HEK293 (cell line): ENCODE data around the gene GPAM.

ENCODE experiments used
- CTCF ChIA-PET: fragments of 350-600 bp; formaldehyde crosslinking; extraction: SDS; loops from one replicate; lab custom pipeline; 2021; ENCODE audit warnings: antibody characterized with exemption; lab: Yijun Ruan, JAX
- POLR2A ChIA-PET: fragments of 300-600 bp; formaldehyde crosslinking; extraction: SDS; loops from one replicate; lab custom pipeline; 2020; ENCODE audit warnings: antibody characterized with exemption, inconsistent platforms; lab: Yijun Ruan, JAX
- H3K27ac ChIP-seq: fragments of 200-500 bp; sonication (Bioruptor generic); 2 replicates; pipeline ENCODE4 v1.5.1; 2014; ENCODE audit warnings: low read depth, low read length, control low read depth, inconsistent platforms; ENCODE audit errors: extremely low read depth
- H3K36me3 ChIP-seq, 2 experiments: fragments of 200-500 bp in 1 of 2; sonication (Bioruptor generic) in 1 of 2; 1 replicate in 1 of 2; 2 replicates in 1 of 2; pipeline ENCODE4 v1.5.1; 2014 to 2017; ENCODE audit warnings: inconsistent platforms in 2 of 2, low read length in 2 of 2; ENCODE audit not compliant: control insufficient read depth in 2 of 2, insufficient read depth in 1 of 2
- H3K4me1 ChIP-seq: fragments of 200-500 bp; sonication (Bioruptor generic); 2 replicates; pipeline ENCODE4 v1.5.1; 2014; ENCODE audit warnings: mild to moderate bottlenecking, low read length, inconsistent platforms; ENCODE audit not compliant: control insufficient read depth, insufficient read depth
- H3K4me3 ChIP-seq: 2 replicates; pipeline ENCODE4 v1.5.1; 2011; ENCODE audit warnings: low read depth, mild to moderate bottlenecking, control low read depth, low read length, moderate library complexity
- H3K9me3 ChIP-seq: fragments of 200-500 bp; sonication (Bioruptor generic); 2 replicates; pipeline ENCODE4 v1.5.1; 2014; ENCODE audit warnings: low read depth, low read length, inconsistent platforms; ENCODE audit not compliant: control insufficient read depth, insufficient read depth
- GLIS2 ChIP-seq: fragments of 450-650 bp; formaldehyde crosslinking; IDR thresholded peaks from 2 replicates; pipeline ENCODE4 v1.5.1; 2016; ENCODE audit warnings: missing biosample characterization, missing genetic modification characterization
- INSM2 ChIP-seq: fragments of 450-650 bp; formaldehyde crosslinking; IDR thresholded peaks from 2 replicates; pipeline ENCODE4 v1.5.1; 2016; ENCODE audit warnings: missing biosample characterization, missing genetic modification characterization
- KLF17 ChIP-seq: fragments of 450-650 bp; formaldehyde crosslinking; IDR thresholded peaks from 2 replicates; pipeline ENCODE4 v1.5.1; 2016; ENCODE audit warnings: missing biosample characterization, missing genetic modification characterization
- REPIN1 ChIP-seq: fragments of 450-650 bp; formaldehyde crosslinking; IDR thresholded peaks from 2 replicates; pipeline ENCODE4 v1.5.1; 2017; ENCODE audit warnings: missing biosample characterization, missing genetic modification characterization, low read depth
- ZBTB6 ChIP-seq: fragments of 450-650 bp; formaldehyde crosslinking; IDR thresholded peaks from 2 replicates; pipeline ENCODE4 v1.5.1; 2017; ENCODE audit warnings: missing biosample characterization, missing genetic modification characterization
- ZFP3 ChIP-seq: fragments of 450-650 bp; formaldehyde crosslinking; IDR thresholded peaks from 2 replicates; pipeline ENCODE4 v1.5.1; 2016; ENCODE audit warnings: low read depth, missing biosample characterization, missing genetic modification characterization
- ZNF221 ChIP-seq: fragments of 450-650 bp; formaldehyde crosslinking; IDR thresholded peaks from 2 replicates; pipeline ENCODE4 v1.5.1; 2017; ENCODE audit warnings: missing biosample characterization, missing genetic modification characterization, borderline replicate concordance
- ZNF23 ChIP-seq: fragments of 450-650 bp; formaldehyde crosslinking; IDR thresholded peaks from 2 replicates; pipeline ENCODE4 v1.5.1; 2016; ENCODE audit warnings: missing biosample characterization, missing genetic modification characterization, borderline replicate concordance
- ZNF398 ChIP-seq: fragments of 450-650 bp; formaldehyde crosslinking; IDR thresholded peaks from 2 replicates; pipeline ENCODE4 v1.5.1; 2017; ENCODE audit warnings: missing biosample characterization, missing genetic modification characterization
- ZNF488 ChIP-seq: fragments of 450-650 bp; formaldehyde crosslinking; IDR thresholded peaks from 2 replicates; pipeline ENCODE4 v1.5.1; 2016; ENCODE audit warnings: missing biosample characterization, missing genetic modification characterization
- ZNF518A ChIP-seq: fragments of 450-650 bp; formaldehyde crosslinking; conservative IDR thresholded peaks from 2 replicates; pipeline ENCODE4 v1.5.1; 2016; ENCODE audit warnings: low read depth, missing biosample characterization, missing genetic modification characterization
- ZNF624 ChIP-seq: fragments of 450-650 bp; formaldehyde crosslinking; IDR thresholded peaks from 2 replicates; pipeline ENCODE4 v1.5.1; 2017; ENCODE audit warnings: missing biosample characterization, missing genetic modification characterization
- ZNF658 ChIP-seq: fragments of 450-650 bp; formaldehyde crosslinking; IDR thresholded peaks from 2 replicates; pipeline ENCODE4; 2016; ENCODE audit warnings: missing biosample characterization, missing genetic modification characterization
- ZNF677 ChIP-seq: fragments of 450-650 bp; IDR thresholded peaks from 2 replicates; pipeline ENCODE4 v1.5.0; 2018; ENCODE audit warnings: missing biosample characterization, mild to moderate bottlenecking, missing genetic modification characterization, moderate library complexity
- ZNF692 ChIP-seq: fragments of 450-650 bp; formaldehyde crosslinking; IDR thresholded peaks from 2 replicates; pipeline ENCODE4 v1.5.1; 2016; ENCODE audit warnings: missing biosample characterization, missing genetic modification characterization
- ZNF785 ChIP-seq: fragments of 450-650 bp; formaldehyde crosslinking; IDR thresholded peaks from 2 replicates; pipeline ENCODE4 v1.5.1; 2016; ENCODE audit warnings: missing biosample characterization, missing genetic modification characterization
- ZNF830 ChIP-seq: fragments of 450-650 bp; IDR thresholded peaks from 2 replicates; pipeline ENCODE4 v1.5.0; 2018; ENCODE audit warnings: missing biosample characterization, missing genetic modification characterization, low read depth, mild to moderate bottlenecking, moderate library complexity
- ZSCAN23 ChIP-seq: fragments of 450-650 bp; formaldehyde crosslinking; IDR thresholded peaks from 2 replicates; pipeline ENCODE4 v1.5.1; 2016; ENCODE audit warnings: missing biosample characterization, missing genetic modification characterization

GPAM gene

GRCh38 chr10:112131346-112131745 lies 52.2 kb downstream of the GPAM start:
- no peak overlapping the region for H3K27ac ChIP-seq
- no peak overlapping the region for H3K4me3 ChIP-seq
- CTCF ChIA-PET, result interaction anchor here (0.7 kb wide), 1 partner anchor 1002 kb away, joined by 3 read pairs; no protein-coding TSS in a partner anchor
- TF ChIP-seq GLIS2 (tag by site-specific recombination), result 0 out of 2 replicates have a peak, but pooled peaks have one; percentile 24
- no peak for TF ChIP-seq ZSCAN23 (tag by site-specific recombination)
- 0 out of 2 replicates have a peak, but pooled peaks have one; percentile 28 for TF ChIP-seq ZNF692 (tag by site-specific recombination)
- no peaks in the 10 kb centered on the region for H3K4me1 ChIP-seq
- H3K36me3 ChIP-seq, result no peaks in the 10 kb centered on the region
- POLR2A ChIA-PET, result no interaction called here
- no peaks in the 10 kb centered on the region for H3K9me3 ChIP-seq

GRCh38 chr10:112126901-112127300 lies 56.7 kb downstream of the GPAM start:
- Histone ChIP-seq H3K36me3 (no peaks in the 10 kb centered on the region), H3K9me3 (no peaks in the 10 kb centered on the region), H3K4me1 (no peaks in the 10 kb centered on the region), H3K4me3 (no peak overlapping the region), H3K27ac (no peak overlapping the region)
- ChIA-PET CTCF (interaction anchor here (1.1 to 2.2 kb wide), 2 partner anchors 8 to 10 kb away, joined by 3 to 13 read pairs; no protein-coding TSS in a partner anchor), POLR2A (no interaction called here)
- TF ChIP-seq ZNF488 (tag by site-specific recombination) (no peak), ZFP3 (no peak), REPIN1 (tag by site-specific recombination) (no peak), INSM2 (no peak), ZNF518A (tag by site-specific recombination) (no peak), ZNF677 (tag by site-specific recombination) (no peak), ZNF23 (no peak)
- TF ChIP-seq, all 188 proteins: peak for 0

- TF ChIP-seq ZBTB6 (tag by site-specific recombination) (no peak), ZNF624 (tag by site-specific recombination) (no peak), KLF17 (tag by site-specific recombination) (no peak), ZNF221 (tag by site-specific recombination) (no peak), ZNF398 (tag by site-specific recombination) (no peak), ZNF658 (tag by site-specific recombination) (no peak), ZNF785 (tag by site-specific recombination) (no peak), ZNF830 (tag by site-specific recombination) (no peak)
- POLR2A ChIA-PET, result no interaction called here
- Histone ChIP-seq H3K9me3 (no peaks in the 10 kb centered on the region), H3K27ac (no peak overlapping the region), H3K36me3 (no peaks in the 10 kb centered on the region), H3K4me3 (no peak overlapping the region), H3K4me1 (no peaks in the 10 kb centered on the region)
- CTCF ChIA-PET, result interaction anchor here (4.4 kb wide), 1 partner anchor 11 kb away, joined by 25 read pairs; no protein-coding TSS in a partner anchor
Measured at GRCh38 chr10:112126172-112126571, 57.4 kb downstream of the GPAM start.
